Sigmoid colon (tissue), 7 donors: Measurements from ENCODE around the gene HOXD8. TPM values are rescaled to one million over a fixed set of nuclear protein-coding genes. Genes with fewer than 3 reads are reported as not detected.

ENCODE experiments used
- DNase-seq: peaks from one replicate; pipeline ENCODE4 v3.0.0-alpha.2; 2019
- H3K27ac ChIP-seq, 4 donors: fragments of 200-600 bp; sonication (generic); one replicate each; pipeline ENCODE4 v1.5.1; 2016 to 2019; ENCODE audit warnings: mild to moderate bottlenecking in 1 of 4
- H3K27me3 ChIP-seq, 3 donors: fragments of 200-600 bp; sonication (generic); one replicate each; pipeline ENCODE4 v1.5.1; 2019; ENCODE audit warnings: mild to moderate bottlenecking in 1 of 3
- H3K36me3 ChIP-seq, 4 donors: fragments of 200-600 bp; sonication (generic); one replicate each; pipeline ENCODE4 v1.5.1; 2016 to 2019
- H3K4me1 ChIP-seq, 4 donors: fragments of 200-600 bp; sonication (generic); one replicate each; pipeline ENCODE4 v1.5.1; 2017 to 2019
- H3K4me3 ChIP-seq, 4 donors: fragments of 200-600 bp; sonication (generic); one replicate each; pipeline ENCODE4 v1.5.1; 2017 to 2019; ENCODE audit warnings: mild to moderate bottlenecking in 2 of 4, moderate library complexity in 1 of 4
- H3K9me3 ChIP-seq, 4 donors: fragments of 200-600 bp in 3 of 4; sonication (generic) in 3 of 4; one replicate each; pipeline versions ENCODE4 v1.5.1 to v1.6.1; 2013 to 2019
- EP300 ChIP-seq, 4 donors: sonication (generic); formaldehyde crosslinking; IDR thresholded peaks; one replicate each; pipeline ENCODE4 v1.6.1; 2017; ENCODE audit warnings: antibody characterized with exemption in 4 of 4
- POLR2A ChIP-seq, 2 donors: fragments of 450-650 bp; IDR thresholded peaks; one replicate each; pipeline ENCODE4 v1.6.1; 2016; ENCODE audit warnings: antibody characterized with exemption in 2 of 2, mild to moderate bottlenecking in 2 of 2, moderate library complexity in 2 of 2
- POLR2AphosphoS5 ChIP-seq, 4 donors: sonication (generic); formaldehyde crosslinking; IDR thresholded peaks; one replicate each; pipeline ENCODE4 v1.6.1; 2017; ENCODE audit warnings: antibody characterized with exemption in 4 of 4
- WGBS, 2 donors: extraction: QIAGEN DNeasy Blood & Tissue Kit; methylation state at CpG; one replicate each; pipeline ENCODE4 v1.1.7; 2013; 5-methylcytosine and 5-hydroxymethylcytosine counted together
- intact Hi-C: fragments of 100-400 bp; cut with DNase I; formaldehyde crosslinking; loops from one replicate; pipeline ENCODE4 v1.15.1; 2023
- polyA plus RNA-seq, 3 donors: library from polyadenylated mRNA; stranded (reverse); fragments of 200-250 nt; gene quantifications; one replicate each; pipeline ENCODE4 v1.2.3, GENCODE V29; 2013
- total RNA-seq, 4 donors: library from RNA; depleted of rRNA; stranded (reverse); fragments of >200 nt; gene quantifications; one replicate each; pipeline ENCODE4 v1.1.0, GENCODE V29; 2016
- TF ChIP-seq, protein P1 (sequence below), 4 experiments: fragments of 450-650 bp in 3 of 4; fragments of 200-600 bp in 1 of 4; IDR thresholded peaks; one replicate each; pipeline ENCODE4 v1.5.1; 2016 to 2019; ENCODE audit warnings: antibody characterized with exemption in 4 of 4, mild to moderate bottlenecking in 3 of 4, moderate library complexity in 2 of 4
- donor health status: healthy with polysubstance abuse.
- donor health status: Bipolar disorder and iron deficiency.
- donor health status: healthy.

HOXD8 gene
- total and polyA plus RNA-seq, 7 donors: 2.5 to 19.7 (median 10.8) TPM

DNA sequence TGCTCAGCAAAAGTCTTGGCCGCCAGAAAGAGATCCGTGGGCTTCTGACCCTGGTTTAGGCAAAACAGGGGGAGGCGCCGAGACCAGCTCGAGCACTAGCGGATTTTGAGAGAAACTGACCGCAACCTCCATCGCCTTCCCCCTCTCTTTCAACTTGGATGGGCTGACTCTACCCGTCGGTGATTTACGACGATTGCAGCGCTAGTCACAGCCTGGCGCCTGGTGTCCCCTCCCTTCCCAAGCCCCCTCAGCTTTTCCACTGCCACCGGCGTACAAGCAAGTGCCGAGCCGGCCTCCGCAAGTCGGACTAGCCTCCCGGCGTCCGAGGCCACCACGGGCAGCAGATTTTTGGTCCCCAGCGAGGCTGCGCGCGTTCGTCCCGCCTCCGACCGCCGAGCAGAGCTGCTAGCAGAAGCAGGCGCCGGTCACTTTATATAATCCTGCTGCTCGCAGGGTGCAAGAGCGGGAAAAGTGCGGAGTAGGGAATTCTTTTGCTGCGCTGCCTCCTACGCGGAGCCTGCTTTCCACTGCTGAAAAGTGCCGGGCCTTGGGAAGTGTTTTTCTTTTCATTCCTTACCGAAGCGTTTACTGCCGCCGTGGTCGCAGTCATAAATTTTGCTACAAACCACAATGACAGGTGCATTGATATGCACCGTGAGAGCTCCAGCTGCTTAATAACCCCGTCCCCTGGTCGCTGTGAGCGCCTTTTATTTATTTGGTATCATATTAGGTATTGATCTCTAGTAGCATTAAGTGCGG is 35.3 kb downstream of the HOXD8 start:
- WGBS, 2 donors: 32 to 72% methylated on average over 52 of the region's 52 CpGs
- H3K9me3 ChIP-seq: no peaks in the 10 kb centered on the region
- H3K27ac ChIP-seq: no peak overlapping the region
- DNase-seq: no peak
- intact Hi-C loops: loop anchor here (5.0 kb wide), 1 partner anchor 108 kb away; no protein-coding TSS in a partner anchor
- peak overlapping the region in 1 of 4 donors; percentile 6 for H3K4me3 ChIP-seq
- H3K4me1 ChIP-seq: peaks cover 0 to 39% (median 26%) of the 10 kb centered on the region in 4 donors
- no peak for TF ChIP-seq EP300 (IDR thresholded peaks at IDR 0.05)
- TF ChIP-seq POLR2AphosphoS5 (IDR thresholded peaks at IDR 0.05): no peak
- no peak for TF ChIP-seq POLR2A (IDR thresholded peaks at IDR 0.05)
- TF ChIP-seq, protein P1, sequence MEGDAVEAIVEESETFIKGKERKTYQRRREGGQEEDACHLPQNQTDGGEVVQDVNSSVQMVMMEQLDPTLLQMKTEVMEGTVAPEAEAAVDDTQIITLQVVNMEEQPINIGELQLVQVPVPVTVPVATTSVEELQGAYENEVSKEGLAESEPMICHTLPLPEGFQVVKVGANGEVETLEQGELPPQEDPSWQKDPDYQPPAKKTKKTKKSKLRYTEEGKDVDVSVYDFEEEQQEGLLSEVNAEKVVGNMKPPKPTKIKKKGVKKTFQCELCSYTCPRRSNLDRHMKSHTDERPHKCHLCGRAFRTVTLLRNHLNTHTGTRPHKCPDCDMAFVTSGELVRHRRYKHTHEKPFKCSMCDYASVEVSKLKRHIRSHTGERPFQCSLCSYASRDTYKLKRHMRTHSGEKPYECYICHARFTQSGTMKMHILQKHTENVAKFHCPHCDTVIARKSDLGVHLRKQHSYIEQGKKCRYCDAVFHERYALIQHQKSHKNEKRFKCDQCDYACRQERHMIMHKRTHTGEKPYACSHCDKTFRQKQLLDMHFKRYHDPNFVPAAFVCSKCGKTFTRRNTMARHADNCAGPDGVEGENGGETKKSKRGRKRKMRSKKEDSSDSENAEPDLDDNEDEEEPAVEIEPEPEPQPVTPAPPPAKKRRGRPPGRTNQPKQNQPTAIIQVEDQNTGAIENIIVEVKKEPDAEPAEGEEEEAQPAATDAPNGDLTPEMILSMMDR (IDR thresholded peaks at IDR 0.05): no peak
- H3K27me3 ChIP-seq: peaks cover 53 to 100% (median 81%) of the 10 kb centered on the region in 3 donors
- no peaks in the 10 kb centered on the region for H3K36me3 ChIP-seq

DNA sequence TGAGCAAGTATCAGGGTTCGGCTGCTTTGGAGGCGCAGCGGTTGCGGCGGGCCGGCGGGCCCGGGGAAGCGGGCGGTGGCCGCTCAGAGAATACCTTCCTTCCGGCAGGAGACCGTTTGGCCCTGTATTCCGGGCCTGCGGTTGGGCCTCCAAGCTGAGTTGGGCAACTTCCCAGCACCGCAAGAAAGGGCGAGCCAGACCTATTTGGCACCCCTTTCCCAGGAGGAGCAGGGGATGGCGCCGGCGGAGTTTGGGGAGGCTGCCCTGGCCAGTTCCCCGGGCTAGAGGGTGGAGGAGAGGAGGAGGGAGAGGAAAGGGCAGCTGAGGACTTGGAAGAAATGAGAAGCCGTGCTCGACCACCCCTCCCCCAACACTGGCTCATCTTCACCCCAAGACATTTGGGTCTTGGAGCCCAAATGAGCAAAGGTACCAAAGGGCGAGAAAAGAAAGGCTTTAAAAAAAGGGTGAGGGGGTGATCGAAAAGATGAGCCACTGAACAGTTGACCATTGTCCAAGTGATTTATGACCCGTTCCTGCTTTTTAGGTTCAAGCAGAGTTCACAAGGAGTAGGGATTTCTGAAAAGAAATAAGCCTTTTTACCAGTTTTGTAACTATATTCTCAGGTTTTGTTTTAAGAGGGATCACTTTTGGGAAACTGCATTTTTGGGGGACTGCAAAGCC is 36.0 kb downstream of the HOXD8 start:
- Histone ChIP-seq H3K27me3 (peaks cover 46 to 100% (median 81%) of the 10 kb centered on the region in 3 donors), H3K4me1 (peaks cover 0 to 31% (median 19%) of the 10 kb centered on the region in 4 donors), H3K36me3 (no peaks in the 10 kb centered on the region), H3K27ac (no peak overlapping the region), H3K4me3 (peak overlapping the region in 1 of 4 donors; percentile 6), H3K9me3 (no peaks in the 10 kb centered on the region)
- no peak for DNase-seq
- 30 to 69% methylated on average over 26 of the region's 26 CpGs for WGBS, 2 donors
- intact Hi-C loops: no loop called here
- TF ChIP-seq EP300 (IDR thresholded peaks at IDR 0.05) (no peak), POLR2AphosphoS5 (IDR thresholded peaks at IDR 0.05) (no peak), POLR2A (IDR thresholded peaks at IDR 0.05) (no peak)
- TF ChIP-seq, protein P1 (IDR thresholded peaks at IDR 0.05): no peak

DNA sequence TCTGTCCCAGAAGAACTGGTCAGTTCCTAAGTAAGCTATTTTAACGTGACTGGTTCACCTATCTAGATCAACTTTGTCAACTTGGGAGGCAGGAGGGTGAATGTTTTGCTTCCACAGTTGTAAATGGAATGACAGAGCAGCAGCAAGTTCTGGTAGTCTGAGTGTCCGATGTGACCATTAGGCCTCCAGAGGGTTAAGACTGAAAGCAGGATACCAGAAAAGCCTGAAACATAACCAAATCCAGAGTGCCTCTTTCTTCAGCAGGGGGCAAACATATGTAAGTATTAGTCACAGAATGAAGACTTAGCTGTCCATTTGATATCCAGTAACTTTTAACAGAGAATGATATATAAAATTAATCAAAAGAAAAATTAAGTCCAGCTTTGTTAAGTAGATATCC is 36.8 kb downstream of the HOXD8 start:
- Histone ChIP-seq H3K4me1 (peaks cover 0 to 27% (median 16%) of the 10 kb centered on the region in 4 donors), H3K9me3 (no peaks in the 10 kb centered on the region), H3K36me3 (no peaks in the 10 kb centered on the region), H3K27ac (no peak overlapping the region), H3K4me3 (no peak overlapping the region), H3K27me3 (peaks cover 40 to 100% (median 79%) of the 10 kb centered on the region in 3 donors)
- intact Hi-C loops: no loop called here
- TF ChIP-seq, protein P1 (IDR thresholded peaks at IDR 0.05): no peak
- TF ChIP-seq EP300 (IDR thresholded peaks at IDR 0.05): no peak
- TF ChIP-seq POLR2A (IDR thresholded peaks at IDR 0.05): no peak
- TF ChIP-seq POLR2AphosphoS5 (IDR thresholded peaks at IDR 0.05): no peak
- DNase-seq: no peak
- WGBS, 2 donors: 58 to 70% methylated on average over 2 of the region's 2 CpGs

DNA sequence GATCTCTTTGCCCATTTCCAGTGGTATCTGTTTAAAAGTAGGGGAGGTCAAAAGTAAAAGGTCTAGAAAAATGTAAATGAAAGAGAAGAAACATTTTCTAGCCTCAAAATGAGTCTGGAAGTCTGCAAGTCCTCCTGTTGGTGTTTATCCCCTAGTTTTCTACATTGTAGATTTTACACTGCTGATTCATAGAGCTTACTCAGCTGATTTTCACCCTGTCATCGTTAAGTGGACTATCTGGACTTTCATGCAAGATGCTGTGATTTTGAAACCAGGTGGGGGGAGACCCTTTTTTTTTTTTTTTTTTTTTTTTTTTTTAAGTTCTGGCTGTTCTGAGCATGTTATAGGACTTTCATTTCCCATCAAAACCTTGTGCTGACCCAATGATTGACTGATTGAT is 37.9 kb downstream of the HOXD8 start:
- no peak for TF ChIP-seq EP300 (IDR thresholded peaks at IDR 0.05)
- TF ChIP-seq, protein P1 (IDR thresholded peaks at IDR 0.05): no peak
- TF ChIP-seq POLR2AphosphoS5 (IDR thresholded peaks at IDR 0.05): no peak
- no peak for TF ChIP-seq POLR2A (IDR thresholded peaks at IDR 0.05)
- DNase-seq: no peak
- 71 to 81% methylated on average over 1 of the region's 1 CpG for WGBS, 2 donors
- intact Hi-C loops: no loop called here
- Histone ChIP-seq H3K4me1 (peaks cover 0 to 30% (median 22%) of the 10 kb centered on the region in 4 donors), H3K9me3 (no peaks in the 10 kb centered on the region), H3K36me3 (no peaks in the 10 kb centered on the region), H3K27ac (no peak overlapping the region), H3K4me3 (no peak overlapping the region), H3K27me3 (peaks cover 43 to 100% (median 81%) of the 10 kb centered on the region in 3 donors)
